DOHH2 (cell line): ENCODE results near the gene PIM1.

Experiments
- H3F3A ChIP-seq: fragments of 200-600 bp; sonication (generic), shearing (Covaris generic); 2 replicates; pipeline ENCODE4 v1.6.0; 2016; ENCODE audit warnings: antibody characterized with exemption, mild to moderate bottlenecking; ENCODE audit not compliant: control insufficient read depth, insufficient read depth
- H3K27ac ChIP-seq: fragments of 200-600 bp; sonication (generic); 2 replicates; pipeline ENCODE4 v1.5.1; 2014; ENCODE audit warnings: low read depth, mild to moderate bottlenecking, low read length, moderate library complexity
- H3K27me3 ChIP-seq: fragments of 200-600 bp; sonication (generic); 2 replicates; pipeline ENCODE4 v1.6.1; 2014; ENCODE audit warnings: mild to moderate bottlenecking, low read length, mixed read lengths; ENCODE audit not compliant: control insufficient read depth
- H3K36me3 ChIP-seq: fragments of 200-600 bp; sonication (generic); 2 replicates; pipeline ENCODE4 v1.6.1; 2014; ENCODE audit warnings: mild to moderate bottlenecking, low read length, moderate library complexity, mixed read lengths; ENCODE audit not compliant: control insufficient read depth
- H3K4me1 ChIP-seq: fragments of 200-600 bp; sonication (generic); 2 replicates; pipeline ENCODE4 v1.6.1; 2014; ENCODE audit warnings: mild to moderate bottlenecking, low read length, mixed read lengths; ENCODE audit not compliant: control insufficient read depth
- H3K4me2 ChIP-seq: fragments of 200-600 bp; sonication (generic); 2 replicates; pipeline ENCODE4 v1.6.0; 2014; ENCODE audit warnings: mild to moderate bottlenecking, low read length, moderate library complexity
- H3K4me3 ChIP-seq: fragments of 200-600 bp; sonication (generic); 2 replicates; pipeline ENCODE4 v1.5.1; 2014; ENCODE audit warnings: mild to moderate bottlenecking, low read length, mixed read lengths
- H3K79me2 ChIP-seq: fragments of 200-600 bp; sonication (generic); 2 replicates; pipeline ENCODE4 v1.6.1; 2014; ENCODE audit warnings: mild to moderate bottlenecking, low read length, mixed read lengths; ENCODE audit not compliant: control insufficient read depth
- H3K9me2 ChIP-seq: fragments of 200-600 bp; sonication (generic); replicated peaks from 2 replicates; pipeline ENCODE4 v1.6.1; 2014; ENCODE audit warnings: mild to moderate bottlenecking, low read length, mixed read lengths; ENCODE audit not compliant: control insufficient read depth
- H3K9me3 ChIP-seq: fragments of 200-600 bp; sonication (generic); 2 replicates; pipeline ENCODE4 v1.6.1; 2014; ENCODE audit warnings: antibody characterized with exemption, low read length, mixed read lengths; ENCODE audit not compliant: control insufficient read depth, insufficient read depth
- H4K20me1 ChIP-seq: fragments of 200-600 bp; sonication (generic); 2 replicates; pipeline ENCODE4 v1.6.0; 2014; ENCODE audit warnings: low read depth, mild to moderate bottlenecking, antibody characterized with exemption, low read length, moderate library complexity; ENCODE audit not compliant: control insufficient read depth, insufficient read depth
- EZH2phosphoT487 ChIP-seq: fragments of 200-600 bp; sonication (generic); IDR thresholded peaks from 2 replicates; pipeline ENCODE4 v1.6.1; 2017; ENCODE audit warnings: borderline replicate concordance, mild to moderate bottlenecking, antibody characterized with exemption, low read length, moderate library complexity, mixed read lengths
- TF ChIP-seq, protein P1 (sequence below): fragments of 200-600 bp; sonication (generic); IDR thresholded peaks from one replicate; pipeline ENCODE4 v1.5.1; 2014; ENCODE audit warnings: antibody characterized with exemption, mild to moderate bottlenecking, low read depth, low read length; ENCODE audit not compliant: poor library complexity, severe bottlenecking

Gene PIM1

GRCh38 chr6:37171201-37171969 is 1.4 kb downstream of the PIM1 start:
- peaks cover 22% of the 10 kb centered on the region for H3K4me1 ChIP-seq
- TF ChIP-seq, protein P1, sequence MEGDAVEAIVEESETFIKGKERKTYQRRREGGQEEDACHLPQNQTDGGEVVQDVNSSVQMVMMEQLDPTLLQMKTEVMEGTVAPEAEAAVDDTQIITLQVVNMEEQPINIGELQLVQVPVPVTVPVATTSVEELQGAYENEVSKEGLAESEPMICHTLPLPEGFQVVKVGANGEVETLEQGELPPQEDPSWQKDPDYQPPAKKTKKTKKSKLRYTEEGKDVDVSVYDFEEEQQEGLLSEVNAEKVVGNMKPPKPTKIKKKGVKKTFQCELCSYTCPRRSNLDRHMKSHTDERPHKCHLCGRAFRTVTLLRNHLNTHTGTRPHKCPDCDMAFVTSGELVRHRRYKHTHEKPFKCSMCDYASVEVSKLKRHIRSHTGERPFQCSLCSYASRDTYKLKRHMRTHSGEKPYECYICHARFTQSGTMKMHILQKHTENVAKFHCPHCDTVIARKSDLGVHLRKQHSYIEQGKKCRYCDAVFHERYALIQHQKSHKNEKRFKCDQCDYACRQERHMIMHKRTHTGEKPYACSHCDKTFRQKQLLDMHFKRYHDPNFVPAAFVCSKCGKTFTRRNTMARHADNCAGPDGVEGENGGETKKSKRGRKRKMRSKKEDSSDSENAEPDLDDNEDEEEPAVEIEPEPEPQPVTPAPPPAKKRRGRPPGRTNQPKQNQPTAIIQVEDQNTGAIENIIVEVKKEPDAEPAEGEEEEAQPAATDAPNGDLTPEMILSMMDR = no peak
- no peak for TF ChIP-seq EZH2phosphoT487
- no peaks in the 10 kb centered on the region for H3K27me3 ChIP-seq
- H3K79me2 ChIP-seq = peaks cover 33% of the 10 kb centered on the region
- H4K20me1 ChIP-seq = peaks cover 16% of the 10 kb centered on the region
- H3K27ac ChIP-seq = peak overlapping the region; percentile 63
- no peaks in the 10 kb centered on the region for H3K9me2 ChIP-seq
- H3F3A ChIP-seq = peaks cover 17% of the 10 kb centered on the region
- H3K9me3 ChIP-seq = no peaks in the 10 kb centered on the region
- H3K4me2 ChIP-seq = peak overlapping the region; percentile 67
- peak overlapping the region; percentile 89 for H3K4me3 ChIP-seq
- peaks cover 57% of the 10 kb centered on the region for H3K36me3 ChIP-seq

DNA sequence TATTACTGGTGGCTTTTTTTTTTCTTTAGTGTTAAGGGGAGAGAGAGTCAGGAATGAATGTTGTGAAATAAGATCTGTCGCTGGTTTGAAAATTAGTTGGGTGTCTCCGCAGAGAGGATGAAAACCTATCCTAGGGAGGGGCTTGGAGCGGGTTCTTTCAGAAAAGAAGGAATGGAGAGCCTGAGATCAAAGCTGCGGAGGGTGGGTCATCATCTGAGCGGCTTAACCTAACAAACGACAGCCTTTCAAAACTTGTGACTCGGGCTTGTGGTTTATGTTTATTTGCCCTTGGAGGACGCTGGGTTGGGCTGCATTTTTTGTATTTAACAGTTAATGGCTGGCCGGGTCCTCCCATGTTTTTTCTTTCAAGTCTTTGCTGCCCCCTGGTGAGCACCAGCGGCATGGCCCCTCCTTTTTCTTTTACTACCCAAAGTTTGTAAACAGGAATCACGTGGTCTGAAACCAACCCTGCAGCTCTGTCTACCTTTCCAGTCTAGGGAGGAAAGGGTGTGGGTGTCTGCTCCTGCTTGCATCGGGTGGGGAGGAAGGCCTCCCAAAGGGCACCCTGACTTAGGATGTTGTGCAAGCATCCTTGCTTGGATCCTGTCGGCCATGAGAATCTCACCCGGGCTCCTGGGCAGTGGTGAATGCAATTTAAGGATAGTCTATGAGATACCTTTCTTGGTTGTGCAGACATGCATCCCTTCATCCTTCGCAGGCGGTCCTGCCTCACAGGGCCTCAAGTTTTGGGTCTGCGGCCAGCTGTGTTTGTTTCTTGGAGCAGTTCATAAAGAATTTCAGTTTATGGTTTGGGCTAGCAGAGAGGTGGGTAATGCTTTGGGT is 2.2 kb downstream of the PIM1 start:
- peaks cover 57% of the 10 kb centered on the region for H3K36me3 ChIP-seq
- H3K27me3 ChIP-seq = no peaks in the 10 kb centered on the region
- peaks cover 20% of the 10 kb centered on the region for H3F3A ChIP-seq
- H3K9me3 ChIP-seq = no peaks in the 10 kb centered on the region
- peak overlapping the region; percentile 63 for H3K27ac ChIP-seq
- peak overlapping the region; percentile 89 for H3K4me3 ChIP-seq
- H3K4me1 ChIP-seq = peaks cover 29% of the 10 kb centered on the region
- TF ChIP-seq, protein P1 = peak; percentile 94
- no peak for TF ChIP-seq EZH2phosphoT487
- peak overlapping the region; percentile 67 for H3K4me2 ChIP-seq
- H3K79me2 ChIP-seq = peaks cover 33% of the 10 kb centered on the region
- H3K9me2 ChIP-seq = no peaks in the 10 kb centered on the region
- H4K20me1 ChIP-seq = peaks cover 16% of the 10 kb centered on the region

DNA sequence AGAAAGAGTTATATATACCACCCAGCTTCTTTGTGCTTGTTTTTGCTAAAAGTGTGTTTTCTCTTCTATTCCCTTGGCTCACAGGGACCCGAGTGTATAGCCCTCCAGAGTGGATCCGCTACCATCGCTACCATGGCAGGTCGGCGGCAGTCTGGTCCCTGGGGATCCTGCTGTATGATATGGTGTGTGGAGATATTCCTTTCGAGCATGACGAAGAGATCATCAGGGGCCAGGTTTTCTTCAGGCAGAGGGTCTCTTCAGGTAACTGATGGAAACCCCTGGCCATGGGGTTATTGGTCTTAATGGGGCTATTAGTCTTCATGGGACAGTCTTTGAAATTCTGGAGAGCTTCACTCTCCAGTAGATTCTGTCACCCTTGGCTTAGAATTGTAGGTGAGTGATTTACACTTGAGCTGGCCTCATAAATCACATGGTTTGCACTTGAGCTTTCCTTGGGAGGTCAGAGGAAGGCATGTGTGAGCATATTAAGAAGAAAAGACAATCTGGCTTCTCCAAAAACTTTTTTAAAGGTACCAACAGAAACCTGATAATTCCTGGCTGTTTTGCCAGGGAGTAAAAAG is 3.0 kb downstream of the PIM1 start:
- Histone ChIP-seq H3K4me2 (peak overlapping the region; percentile 67; the same call in 1 of the 2 replicates), H3F3A (peaks cover 20% of the 10 kb centered on the region), H3K4me1 (peaks cover 32% of the 10 kb centered on the region), H3K27ac (no peak overlapping the region), H3K79me2 (peaks cover 33% of the 10 kb centered on the region), H3K27me3 (no peaks in the 10 kb centered on the region), H3K4me3 (no peak overlapping the region), H4K20me1 (peaks cover 16% of the 10 kb centered on the region), H3K9me3 (no peaks in the 10 kb centered on the region), H3K9me2 (no peaks in the 10 kb centered on the region), H3K36me3 (peaks cover 57% of the 10 kb centered on the region)
- TF ChIP-seq EZH2phosphoT487 = no peak
- TF ChIP-seq, protein P1 = no peak
